SK-N-MC (cell line): ENCODE data around the gene IGFALS.

Source experiments
- EZH2 ChIP-seq: fragments of 200-600 bp; sonication (generic); IDR thresholded peaks from one replicate; pipeline ENCODE4 v1.6.1; 2017; ENCODE audit warnings: antibody characterized with exemption
- FOXP2 ChIP-seq: optimal IDR thresholded peaks from 2 replicates; pipeline ENCODE3; 2011; ENCODE audit warnings: mild to moderate bottlenecking, moderate library complexity; ENCODE audit not compliant: insufficient read depth; ENCODE audit errors: extremely low read length, control extremely low read depth
- POLR2AphosphoS5 ChIP-seq: IDR thresholded peaks from 2 replicates; pipeline ENCODE4 v1.6.1; 2012; ENCODE audit warnings: mild to moderate bottlenecking, low read depth, low read length, borderline replicate concordance

- TF ChIP-seq POLR2AphosphoS5 (no peak), EZH2 (no peak), FOXP2 (no peak)
Observed at GRCh38 chr16:1818873-1819525, 25.5 kb upstream of the IGFALS start.
